GM20000 (cell line): Measurements from ENCODE around the gene TAOK3.

ENCODE experiments used
- DNase-seq: peaks from one replicate; pipeline ENCODE4 v3.0.0; 2012; ENCODE audit warnings: low spot score
- TF ChIP-seq, protein P1 (sequence below): IDR thresholded peaks from 2 replicates; pipeline ENCODE4 v1.5.1; 2012; ENCODE audit warnings: mild to moderate bottlenecking, control low read depth; ENCODE audit errors: extremely low read depth, missing control alignments

TAOK3 gene

DNA sequence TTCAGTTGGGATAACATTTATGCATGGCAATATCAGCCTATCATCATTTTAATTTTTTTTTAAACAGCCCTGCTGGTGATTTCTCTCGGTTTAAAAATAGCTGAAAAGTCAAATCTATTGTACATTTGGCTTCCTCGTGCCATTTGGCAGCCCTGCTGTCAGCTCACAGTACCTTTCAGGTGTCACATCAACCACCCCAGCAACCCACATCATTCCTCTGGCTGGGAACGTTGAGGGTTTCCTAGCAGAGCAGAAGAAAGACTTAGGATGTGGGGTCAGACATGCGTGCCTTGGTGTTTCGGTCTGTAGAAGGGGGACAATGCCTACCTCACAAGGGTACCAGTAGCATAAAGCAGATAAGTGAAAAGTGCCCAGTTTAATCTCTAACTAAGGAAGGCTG, 221.0 kb downstream of the TAOK3 start:
- no peak for DNase-seq
- TF ChIP-seq, protein P1, sequence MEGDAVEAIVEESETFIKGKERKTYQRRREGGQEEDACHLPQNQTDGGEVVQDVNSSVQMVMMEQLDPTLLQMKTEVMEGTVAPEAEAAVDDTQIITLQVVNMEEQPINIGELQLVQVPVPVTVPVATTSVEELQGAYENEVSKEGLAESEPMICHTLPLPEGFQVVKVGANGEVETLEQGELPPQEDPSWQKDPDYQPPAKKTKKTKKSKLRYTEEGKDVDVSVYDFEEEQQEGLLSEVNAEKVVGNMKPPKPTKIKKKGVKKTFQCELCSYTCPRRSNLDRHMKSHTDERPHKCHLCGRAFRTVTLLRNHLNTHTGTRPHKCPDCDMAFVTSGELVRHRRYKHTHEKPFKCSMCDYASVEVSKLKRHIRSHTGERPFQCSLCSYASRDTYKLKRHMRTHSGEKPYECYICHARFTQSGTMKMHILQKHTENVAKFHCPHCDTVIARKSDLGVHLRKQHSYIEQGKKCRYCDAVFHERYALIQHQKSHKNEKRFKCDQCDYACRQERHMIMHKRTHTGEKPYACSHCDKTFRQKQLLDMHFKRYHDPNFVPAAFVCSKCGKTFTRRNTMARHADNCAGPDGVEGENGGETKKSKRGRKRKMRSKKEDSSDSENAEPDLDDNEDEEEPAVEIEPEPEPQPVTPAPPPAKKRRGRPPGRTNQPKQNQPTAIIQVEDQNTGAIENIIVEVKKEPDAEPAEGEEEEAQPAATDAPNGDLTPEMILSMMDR = no peak

DNA sequence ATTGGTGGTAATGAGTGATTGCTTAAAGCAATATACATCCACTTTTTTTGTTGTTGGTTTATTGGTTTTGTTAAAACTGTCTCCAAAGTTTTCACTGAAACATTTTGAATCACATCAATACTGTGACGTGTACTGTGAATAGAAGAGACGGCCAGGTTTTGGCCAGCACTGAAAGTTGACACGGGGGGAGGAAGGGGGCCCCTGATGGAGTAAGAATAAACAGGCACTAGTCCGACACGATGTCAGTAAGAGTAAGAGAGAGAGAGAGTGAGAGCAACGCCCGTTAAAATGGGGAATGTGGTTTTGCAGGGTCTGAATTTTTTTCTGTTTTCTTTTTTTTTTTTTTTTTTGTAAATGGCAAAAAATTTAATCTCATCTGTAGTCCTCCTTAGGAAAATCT, 222.1 kb downstream of the TAOK3 start:
- TF ChIP-seq, protein P1 = no peak
- DNase-seq = no peak

DNA sequence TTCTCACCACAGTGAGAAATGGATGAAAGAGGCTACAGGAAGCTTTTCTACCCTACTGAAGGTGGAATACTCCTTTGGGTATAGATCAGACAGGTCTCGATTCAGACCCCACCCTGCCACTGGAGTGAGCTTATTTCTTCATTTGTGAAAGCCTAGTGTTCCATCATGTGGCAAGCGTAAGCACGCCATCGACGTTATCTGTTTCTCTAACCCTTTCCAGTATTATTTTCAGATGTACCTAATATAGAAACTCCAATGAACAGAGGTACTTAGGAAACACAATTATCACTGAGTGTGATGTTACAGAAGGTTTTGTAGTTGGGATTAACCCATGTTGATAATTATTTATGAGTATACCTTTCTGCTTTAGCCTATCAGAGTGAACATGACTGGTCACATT, 224.4 kb downstream of the TAOK3 start:
- TF ChIP-seq, protein P1 = no peak
- DNase-seq = no peak

DNA sequence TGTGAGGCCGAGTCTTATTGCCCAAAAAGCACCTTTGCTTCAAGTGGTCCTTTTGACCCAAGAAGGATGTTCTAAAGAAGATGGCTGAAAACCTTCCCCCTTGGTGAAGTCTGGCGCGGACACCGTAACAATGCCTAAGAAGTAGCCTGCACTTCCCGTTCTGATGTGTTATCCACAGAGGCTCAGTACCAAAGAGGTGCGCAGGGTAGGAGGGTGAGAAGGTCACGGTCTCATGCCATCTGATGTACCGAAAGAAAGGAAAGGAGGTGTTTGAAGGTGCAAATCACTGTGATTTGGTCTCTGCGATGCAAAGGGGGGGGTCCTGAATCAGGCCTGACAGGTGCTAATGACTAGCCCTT, 226.9 kb downstream of the TAOK3 start:
- TF ChIP-seq, protein P1 = no peak
- DNase-seq = no peak

DNA sequence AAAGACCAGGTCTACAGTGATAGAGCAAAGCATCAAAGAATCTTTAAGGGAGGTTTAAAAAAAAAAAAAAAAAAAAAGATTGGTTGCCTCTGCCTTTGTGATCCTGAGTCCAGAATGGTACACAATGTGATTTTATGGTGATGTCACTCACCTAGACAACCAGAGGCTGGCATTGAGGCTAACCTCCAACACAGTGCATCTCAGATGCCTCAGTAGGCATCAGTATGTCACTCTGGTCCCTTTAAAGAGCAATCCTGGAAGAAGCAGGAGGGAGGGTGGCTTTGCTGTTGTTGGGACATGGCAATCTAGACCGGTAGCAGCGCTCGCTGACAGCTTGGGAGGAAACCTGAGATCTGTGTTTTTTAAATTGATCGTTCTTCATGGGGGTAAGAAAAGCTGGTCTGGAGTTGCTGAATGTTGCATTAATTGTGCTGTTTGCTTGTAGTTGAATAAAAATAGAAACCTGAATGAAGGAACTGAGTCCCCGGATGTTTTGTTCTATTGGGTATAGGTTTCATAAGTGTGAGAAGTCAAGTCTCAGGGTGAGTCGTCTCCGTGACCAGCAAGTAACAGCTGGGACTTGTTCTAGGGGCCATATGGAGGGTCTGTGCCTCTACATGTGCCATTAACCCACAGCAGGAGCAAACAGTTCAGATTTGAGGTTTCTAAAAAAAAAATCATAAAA, 227.5 kb downstream of the TAOK3 start:
- TF ChIP-seq, protein P1 = no peak
- DNase-seq = peak; percentile 44

DNA sequence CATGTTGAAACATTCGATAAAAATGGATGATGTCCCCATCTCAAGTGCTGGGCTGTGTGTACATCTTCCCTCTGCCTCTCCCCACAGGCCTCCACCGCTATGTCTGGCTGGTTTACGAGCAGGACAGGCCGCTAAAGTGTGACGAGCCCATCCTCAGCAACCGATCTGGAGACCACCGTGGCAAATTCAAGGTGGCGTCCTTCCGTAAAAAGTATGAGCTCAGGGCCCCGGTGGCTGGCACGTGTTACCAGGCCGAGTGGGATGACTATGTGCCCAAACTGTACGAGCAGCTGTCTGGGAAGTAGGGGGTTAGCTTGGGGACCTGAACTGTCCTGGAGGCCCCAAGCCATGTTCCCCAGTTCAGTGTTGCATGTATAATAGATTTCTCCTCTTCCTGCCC, 228.2 kb downstream of the TAOK3 start:
- TF ChIP-seq, protein P1 = no peak

DNA sequence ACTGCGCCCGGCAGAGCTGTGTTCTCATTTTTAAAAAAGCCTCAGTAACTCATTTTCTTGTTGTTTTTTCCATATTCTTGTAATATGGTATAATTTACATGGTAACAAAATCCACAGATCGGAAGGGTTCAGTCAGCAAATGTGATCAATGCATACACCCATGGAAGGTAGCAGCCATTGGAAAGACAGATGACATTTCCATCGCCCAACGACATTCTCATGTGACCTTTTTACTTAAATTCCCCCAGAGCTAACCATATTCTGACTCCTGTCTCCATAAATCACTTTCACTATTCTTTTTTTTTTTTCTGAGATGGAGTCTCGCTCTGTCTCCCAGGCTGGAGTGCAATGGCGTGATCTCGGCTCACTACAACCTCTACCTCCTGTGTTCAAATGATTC, 231.9 kb downstream of the TAOK3 start:
- DNase-seq = no peak
- TF ChIP-seq, protein P1 = no peak

More for the DNA sequence above, 228.2 kb downstream of the TAOK3 start:
- DNase-seq = no peak
